Stromal cell of bone marrow (primary cell): Measurements from ENCODE around the gene TMEM255B.
A peak's percentile ranks its signal among the peaks of the same experiment; 100 is the strongest.

Experiments used
- DNase-seq: peaks from one replicate; pipeline ENCODE4 v3.0.0-alpha.2; 2012; ENCODE audit warnings: low read depth

TMEM255B gene

DNA sequence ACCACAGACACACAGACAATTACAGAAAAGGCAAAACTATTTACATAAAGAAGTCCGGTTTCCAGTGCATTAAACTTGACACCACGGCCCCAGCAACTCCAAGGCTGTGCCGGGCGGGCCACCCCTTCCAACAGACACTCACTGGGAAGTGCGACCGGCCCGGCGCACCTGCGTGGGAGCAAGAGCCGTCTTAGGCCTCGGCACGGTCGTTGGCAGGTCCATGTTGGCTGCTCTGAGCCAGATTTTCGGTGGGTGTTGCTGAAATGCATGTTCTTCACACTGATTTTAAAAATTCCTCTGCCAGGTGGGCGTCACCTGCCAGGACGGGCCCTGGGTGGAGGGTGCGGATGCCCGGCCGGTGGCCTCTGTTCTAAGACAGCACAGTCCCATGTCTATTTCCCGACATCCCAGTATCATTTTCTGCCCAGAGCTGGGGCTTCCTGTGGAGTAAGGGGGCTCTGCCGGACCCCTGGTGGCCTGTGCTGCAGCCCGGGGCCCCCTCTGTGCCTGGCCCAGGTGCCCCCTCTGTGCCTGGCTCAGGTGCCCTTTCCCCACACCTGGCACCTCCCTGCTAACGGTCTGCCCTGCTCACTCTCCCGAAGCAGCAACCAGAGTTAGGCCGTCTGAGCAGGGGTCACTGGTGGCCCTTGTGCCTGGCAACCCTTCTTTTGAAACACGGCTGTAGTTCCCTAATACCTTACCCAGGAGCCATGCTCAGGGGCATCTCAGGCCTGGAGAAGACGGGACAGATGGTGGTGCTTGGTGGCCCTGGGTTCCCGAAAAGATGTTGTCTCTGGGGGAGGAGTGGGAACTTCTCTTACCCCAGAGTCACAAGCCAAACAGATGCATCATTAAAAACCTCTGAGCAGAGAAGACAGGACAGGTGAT lies 9.2 kb downstream of the TMEM255B start:
- DNase-seq: no peak

DNA sequence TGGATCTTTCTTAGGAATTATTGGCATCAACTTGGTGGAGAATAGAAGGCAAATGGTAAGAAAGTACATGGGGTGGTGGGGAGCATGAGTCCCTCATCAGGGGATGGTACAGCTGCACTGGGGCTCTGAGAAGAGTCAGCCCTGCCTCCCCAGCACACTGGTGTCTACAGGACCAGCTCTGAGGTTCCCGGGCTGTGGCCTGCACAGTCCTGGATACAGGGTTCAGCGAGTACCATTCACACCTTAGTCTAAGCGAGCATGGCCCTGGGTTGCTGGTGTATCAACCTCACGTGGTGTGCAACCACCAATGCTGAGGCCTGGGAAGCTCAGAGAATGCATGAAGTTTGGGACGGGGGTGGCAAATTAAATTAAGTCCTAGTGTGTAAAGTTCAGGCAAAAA lies 10.1 kb downstream of the TMEM255B start:
- DNase-seq: no peak

DNA sequence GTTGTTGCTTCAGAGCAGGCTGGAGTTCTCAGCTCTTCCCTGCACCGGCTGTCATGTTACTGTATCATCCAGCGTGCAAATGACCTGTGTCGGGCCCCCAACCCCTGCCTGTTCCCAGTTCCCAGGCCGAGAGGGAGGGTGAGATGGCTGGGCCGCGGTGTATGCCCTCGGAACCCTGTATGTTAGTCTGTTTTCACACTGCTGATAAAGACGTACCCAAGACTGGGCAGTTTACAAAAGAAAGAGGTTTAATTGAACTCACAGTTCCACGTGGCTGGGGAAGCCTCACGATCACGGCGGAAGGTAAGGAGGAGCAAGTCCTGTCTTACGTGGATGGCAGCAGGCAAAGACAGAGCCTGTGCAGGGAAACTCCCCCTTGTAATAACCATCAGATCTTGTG lies 10.9 kb downstream of the TMEM255B start:
- DNase-seq: no peak

DNA sequence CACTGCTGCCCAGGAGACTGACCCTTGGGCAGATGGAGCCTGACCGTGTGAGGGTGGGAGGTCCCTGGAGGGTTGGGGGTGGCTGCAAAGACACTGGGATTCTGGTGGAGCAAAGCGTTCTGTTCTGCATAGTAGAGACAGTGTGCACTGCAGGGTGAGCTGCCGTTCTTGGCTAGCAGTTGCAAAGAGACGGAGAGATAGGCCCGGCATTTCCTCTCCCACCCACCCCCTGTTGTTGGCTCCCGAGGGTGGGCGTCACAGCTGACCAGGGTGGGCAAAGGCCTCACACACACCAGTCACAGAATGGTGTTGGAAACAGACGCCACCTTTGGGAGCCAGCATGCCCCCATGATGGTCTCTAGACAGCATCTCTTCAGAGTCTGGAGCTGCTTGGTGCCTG lies 11.4 kb downstream of the TMEM255B start:
- no peak for DNase-seq

DNA sequence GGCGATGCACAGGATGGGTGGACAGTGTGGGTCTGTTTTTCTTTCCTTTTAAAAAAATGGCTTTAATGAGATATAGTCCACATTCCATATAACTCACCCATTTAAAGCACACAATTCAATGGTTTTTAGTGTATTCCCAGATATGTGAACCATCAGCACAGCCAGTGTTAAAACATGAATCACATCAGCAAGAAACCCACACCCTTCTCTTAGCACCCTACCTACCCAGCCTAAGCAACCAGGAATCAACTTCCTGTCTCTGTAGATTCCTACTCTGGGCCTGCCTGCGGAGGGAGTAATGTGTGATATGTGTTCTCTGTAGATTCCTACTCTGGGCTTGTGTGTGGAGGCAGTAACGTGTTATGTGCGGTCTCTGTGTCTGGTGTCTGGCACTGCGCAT lies 11.9 kb downstream of the TMEM255B start:
- DNase-seq: no peak

DNA sequence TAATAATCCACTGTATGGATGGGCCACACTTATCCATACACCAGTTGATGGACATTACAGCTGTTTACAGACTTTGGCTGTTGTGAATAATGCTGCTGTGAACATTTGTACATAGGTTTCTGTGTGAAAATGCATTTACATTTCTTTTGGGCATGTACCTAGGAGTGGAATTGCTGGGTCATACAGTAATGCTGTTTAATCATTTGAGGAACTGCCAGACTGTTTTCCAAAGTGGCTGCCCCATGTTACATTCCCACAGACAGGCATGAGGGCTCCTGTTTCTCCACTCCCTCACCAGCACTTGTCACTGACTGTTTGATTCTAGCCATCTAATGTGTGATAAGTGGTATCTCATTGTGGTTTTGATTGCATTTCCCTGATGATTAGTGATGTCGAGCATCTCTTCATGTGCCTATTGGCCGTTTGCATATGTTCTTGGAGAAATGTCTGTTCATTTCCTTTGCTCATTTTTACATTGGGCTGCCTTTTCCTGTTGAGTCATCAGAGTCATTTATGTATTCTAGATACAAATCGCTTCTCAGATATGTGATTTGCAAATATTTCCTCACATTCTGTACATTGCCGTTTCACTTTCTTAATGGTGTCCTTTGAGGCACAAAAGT lies 12.8 kb downstream of the TMEM255B start:
- DNase-seq: no peak

DNA sequence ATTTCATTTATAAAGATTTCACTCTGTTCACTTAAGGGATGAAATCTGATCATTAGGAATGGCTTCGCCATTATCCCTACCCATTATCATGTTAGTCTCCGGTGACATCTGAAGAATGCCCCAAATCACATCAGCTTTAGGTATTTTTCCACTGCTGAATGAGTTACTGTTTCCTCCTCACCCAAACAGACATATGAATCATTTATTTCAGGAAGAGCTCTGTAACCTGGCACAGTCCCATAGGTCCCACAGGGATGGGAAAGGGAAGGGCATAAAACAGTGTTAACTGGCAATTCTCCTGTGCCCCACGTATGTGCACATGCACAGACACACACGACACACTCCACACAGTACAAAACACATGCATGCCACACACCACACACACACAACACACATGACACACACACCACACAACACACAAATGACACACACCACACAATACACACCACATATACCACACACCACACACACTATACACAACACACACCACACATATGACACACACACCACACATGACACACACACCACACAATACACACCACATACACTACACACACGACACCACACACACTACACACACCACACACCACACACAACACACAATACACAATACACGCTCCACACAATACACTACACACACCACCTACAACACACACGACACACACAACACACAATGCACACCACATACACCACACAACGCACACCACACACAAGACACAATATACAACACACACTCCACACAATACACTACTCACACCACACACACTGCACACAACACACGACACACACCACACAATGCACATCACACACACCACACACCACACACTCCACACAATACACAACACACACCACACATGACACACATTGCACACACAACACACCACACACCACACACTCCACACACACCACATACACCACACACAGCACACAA lies 15.4 kb downstream of the TMEM255B start:
- peak; percentile 81 for DNase-seq

DNA sequence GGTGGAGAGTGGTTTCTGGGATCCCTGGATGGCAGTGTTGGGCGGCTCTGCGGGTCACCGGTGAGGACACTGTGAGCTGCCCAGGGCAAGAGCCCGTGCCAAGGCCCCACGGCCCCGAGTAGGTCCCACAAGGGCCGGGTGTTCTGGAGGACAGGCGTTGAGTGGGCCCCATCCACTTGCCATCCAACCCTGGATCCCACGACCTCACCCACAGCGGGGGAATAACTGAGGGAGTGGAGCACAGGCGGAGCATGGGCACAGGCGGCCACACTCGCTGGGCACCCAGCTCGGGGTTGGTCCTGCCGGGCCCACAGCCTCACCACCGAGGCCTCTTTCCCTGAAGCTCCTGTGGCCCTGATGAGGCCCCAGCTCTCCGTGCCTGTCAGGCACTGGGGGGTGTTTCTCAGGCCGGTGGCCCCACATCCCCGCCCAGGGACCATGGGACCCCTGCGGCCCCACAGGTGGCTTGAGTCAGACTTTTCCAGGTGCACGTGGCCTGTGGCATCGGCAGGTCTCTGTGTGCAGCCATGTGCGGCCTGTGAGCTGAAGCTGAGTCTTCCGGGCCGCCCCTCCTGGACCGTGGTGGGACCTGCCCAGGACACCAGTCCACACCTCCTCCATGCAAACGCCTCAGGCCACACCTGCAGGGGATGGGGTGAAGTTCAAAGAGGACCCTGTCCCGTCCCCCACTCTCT lies 16.6 kb downstream of the TMEM255B start:
- DNase-seq: no peak

DNA sequence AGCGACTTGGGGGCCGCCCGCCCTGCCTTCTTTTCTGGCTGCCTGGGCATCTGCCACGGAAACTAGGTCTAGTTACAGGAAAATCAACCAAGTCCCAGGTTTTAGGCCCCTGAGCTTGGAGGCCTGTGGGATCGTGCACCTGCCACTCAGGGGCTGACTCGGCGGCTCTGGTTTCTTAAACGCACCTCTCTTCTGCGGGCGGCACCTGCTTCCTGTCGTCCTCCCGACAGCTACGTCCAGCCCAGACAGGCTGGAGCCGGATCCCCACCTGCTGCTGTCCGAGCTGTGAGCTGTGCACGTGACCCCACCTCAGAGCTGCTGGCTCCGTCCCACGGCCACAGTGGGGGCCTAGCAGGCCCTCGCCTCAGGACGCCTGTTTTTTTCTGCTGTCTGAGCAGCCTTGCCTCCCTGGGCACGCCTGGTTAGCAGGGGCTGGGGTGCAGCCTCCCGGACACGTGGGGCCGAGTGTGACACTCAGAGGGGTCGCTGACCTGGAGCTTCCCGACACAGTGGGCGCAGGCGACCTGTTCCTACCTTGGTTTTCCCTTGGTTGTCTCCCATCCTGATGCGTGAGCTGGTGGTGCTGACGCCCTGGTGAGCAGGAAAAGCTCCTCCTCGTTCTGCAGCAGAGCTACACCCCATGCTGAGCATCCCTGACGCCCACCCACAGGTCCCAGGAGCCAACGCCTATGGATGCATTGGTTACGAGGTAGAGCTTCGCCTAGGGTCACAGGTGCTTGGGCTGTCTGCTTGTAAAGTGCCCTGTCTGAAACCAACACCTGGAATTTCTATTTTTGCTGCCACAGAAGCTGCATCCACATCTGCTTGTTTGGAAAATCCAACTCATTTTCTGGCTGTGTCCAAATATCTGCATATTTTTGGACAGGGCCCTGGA lies 17.5 kb downstream of the TMEM255B start:
- DNase-seq: no peak

DNA sequence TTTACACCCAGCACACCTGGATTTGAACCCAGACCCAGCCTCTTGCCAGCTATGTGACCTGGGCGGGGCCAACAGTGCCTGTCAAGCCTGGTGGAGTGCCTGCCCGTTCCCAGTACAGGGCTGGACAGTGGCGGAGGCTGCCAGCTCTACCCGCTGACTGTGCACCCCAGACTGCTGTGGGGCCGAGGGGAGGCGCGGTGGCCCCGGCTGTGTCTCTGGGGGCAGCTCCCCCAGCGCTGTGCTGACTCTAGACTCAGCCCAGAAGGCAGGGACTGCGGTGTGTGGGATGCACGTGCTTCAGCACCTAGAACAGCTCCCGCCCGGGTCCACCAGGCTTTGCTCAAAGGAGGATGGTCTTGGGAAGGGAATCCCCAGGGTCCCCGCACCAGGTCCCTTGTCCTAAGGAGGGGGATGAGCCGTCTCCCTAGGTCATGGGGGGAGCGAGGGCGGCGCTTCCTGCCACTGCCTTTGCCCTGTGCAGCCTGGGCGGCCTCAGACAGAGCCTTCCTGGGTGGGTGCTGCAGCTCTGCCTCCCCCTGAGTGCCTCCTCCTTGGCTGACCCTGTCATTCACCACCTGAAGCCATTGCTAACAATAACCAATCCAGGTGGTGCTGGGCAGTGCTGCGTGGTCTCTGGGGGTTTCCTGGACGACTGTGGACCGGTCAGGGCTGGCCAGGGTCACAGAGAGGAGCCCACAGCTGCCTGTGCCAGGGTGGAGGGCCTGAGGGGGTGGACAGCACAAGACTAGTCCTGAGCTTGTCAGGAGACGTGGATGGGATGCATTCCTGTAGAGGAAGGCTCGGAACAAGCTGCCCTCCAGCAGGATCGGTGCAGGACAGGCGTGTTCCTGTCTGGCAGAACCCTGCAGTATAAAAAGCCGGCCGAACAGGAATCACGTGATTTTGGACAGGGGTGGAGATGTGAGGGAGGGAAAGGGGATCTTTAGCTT lies 18.6 kb downstream of the TMEM255B start:
- DNase-seq: no peak

DNA sequence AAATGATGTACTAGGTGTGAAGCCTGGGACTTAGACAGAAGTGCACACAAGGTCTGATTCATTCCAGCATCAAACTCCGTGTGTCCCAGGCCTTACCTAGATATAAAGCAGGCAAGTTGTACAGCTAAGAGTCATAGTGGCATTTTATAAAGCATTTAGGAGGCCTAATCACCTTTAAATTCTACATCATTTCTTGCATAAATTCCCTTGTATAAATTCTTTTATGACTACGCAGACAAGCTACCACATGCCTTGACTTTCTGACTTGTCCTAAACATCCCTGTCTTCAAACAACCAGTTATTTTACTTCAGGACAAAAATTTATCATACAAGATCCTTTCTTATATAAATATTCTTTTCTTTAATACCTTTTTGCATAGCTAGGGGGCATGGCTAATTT lies 22.5 kb downstream of the TMEM255B start:
- DNase-seq: no peak

DNA sequence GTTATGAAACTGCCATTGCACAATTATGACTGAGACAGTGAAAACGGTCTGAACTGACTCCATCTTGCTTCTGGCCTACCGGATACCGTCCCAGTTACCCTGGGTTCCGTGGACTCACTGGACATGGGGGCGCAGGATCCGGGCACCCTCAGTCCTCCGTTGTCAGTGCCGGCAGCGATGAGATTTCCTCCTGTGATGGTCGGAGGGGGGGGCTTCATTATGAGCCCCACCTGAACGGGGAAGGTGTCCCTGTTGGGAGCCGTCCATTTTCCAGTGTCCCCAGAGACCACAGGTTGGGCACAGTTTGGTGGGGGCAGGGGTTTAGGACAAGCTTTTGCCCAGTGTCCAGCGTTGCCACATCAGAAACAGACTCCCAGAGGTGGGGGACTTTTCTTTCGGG lies 23.4 kb downstream of the TMEM255B start:
- DNase-seq: no peak

DNA sequence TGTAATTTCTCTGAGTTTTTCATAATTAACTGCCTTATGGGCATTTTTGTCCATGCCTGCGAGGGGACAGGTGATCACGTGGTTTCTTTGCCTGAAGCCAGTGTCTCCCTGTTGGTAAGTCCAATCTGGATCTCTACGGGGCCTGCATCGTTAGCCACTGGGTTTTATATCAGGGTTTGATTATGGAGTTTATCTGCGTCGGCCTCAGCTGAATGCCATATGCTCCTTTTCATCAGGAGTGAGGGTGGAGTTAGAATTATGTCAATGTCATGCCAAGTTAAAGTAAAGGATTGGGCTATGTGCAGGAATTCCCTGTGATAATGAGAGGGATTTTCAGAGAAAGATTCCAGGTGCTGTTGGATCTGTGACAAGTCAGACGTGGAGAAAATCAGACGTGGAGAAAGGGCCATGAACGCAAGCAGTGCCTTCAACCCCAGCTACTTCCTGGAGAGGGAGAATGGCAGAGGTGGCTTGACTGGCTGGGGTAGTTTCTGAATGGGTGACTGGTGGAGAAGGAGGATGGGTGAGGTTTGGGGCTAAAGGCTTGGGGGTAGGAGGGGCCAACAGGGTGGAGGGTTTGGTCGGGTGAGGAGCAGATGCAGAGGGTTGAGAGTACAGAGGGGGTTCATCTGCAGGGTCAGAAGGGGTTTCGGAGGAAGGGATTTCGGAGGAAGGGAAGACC lies 24.3 kb downstream of the TMEM255B start:
- no peak for DNase-seq

DNA sequence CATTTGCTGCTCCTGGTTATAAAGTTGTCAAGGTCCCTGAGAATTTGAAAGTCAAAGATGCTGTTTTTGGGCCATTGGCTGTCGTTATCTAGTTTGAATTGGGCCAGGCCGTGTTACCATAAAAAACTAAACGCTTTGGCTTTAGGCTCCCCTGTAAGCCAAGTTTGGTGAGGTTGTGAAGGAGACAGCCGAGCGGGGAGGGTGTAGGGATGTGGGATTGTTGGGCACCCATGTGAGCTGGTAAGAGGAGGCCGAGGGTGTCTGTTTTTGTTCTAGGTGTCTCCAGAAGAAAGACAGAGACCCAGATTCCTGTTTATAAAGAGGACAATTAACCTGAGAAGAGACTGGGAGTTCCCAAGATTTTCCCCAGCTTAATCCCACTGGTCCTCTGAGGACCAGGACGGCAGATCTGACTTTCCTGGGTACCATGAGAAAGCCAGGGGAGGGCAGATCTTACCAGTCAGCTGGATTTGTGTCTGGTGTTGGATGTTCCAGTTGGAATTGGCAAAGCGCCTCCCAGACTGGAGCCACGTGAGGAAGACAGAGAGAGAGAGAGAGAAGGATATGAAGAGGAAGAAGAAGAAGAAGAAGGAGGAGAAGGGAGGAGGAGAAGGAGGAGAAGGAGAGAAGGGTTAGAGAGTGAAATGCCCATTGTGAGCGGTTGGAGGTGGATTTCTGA lies 25.1 kb downstream of the TMEM255B start:
- DNase-seq: no peak

DNA sequence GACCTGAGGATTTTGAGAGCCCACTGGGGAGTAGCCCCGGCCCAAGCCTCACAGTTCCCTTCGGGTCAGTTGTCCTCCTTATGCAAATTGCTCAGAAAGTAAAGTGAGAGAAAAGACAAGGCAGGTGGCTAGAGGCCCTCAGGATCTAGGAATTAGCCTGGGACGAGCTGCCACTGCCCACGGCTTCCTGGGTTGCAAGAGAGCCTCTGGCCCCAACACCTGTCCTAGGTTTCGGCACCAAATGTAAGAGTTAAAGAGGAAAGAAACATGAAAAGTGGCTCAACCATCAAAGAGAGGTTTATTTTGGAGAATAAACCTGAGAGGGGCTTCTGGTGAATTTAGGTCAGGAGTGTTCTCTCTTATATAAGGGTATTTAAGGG lies 25.6 kb downstream of the TMEM255B start:
- no peak for DNase-seq

DNA sequence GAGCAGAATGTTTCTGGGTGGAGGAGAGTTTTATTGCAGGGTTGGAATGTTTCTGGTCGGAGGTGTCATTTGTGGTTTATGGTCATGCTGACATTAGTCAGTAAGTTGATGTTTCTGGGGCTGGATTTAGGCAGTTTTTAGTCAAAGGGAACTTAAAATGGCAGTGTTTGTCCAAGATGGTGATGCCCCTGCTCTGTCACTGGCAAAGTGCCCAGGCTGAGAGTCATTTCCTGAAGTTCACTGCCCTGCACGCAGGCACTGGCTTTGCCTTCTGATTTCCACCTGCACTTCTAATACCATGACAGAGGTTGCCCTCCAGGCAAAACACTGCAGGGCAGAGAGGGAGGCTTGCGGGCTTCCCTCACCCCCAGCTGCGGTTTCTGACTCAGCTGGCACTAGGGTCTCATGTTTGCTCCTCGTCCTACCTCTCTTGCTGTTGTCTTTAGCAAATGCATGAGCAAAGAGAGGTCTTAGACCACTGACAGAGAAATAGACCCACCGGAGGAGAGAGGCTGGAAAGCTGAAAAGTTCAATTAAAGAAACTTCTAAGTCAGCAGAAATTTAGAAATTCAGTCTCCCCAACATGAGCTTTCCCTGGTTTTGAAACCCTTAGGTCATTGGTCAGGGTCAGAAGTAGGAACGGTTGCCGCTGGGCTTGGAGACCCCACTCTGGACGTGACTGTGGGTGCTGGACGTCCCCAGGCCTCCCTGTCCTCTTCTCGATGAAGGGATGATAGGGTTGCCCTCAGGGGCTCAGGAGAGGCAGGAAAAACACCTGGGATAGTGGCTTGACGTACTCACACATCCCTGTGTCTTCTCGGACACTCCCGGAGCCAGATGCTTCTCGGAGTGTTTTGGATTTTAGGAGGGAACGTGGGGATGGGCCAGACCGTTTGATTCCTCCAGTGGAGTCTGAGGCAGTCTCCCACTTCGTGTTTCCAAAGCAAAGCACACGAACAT lies 26.3 kb downstream of the TMEM255B start:
- DNase-seq: peak; percentile 84

DNA sequence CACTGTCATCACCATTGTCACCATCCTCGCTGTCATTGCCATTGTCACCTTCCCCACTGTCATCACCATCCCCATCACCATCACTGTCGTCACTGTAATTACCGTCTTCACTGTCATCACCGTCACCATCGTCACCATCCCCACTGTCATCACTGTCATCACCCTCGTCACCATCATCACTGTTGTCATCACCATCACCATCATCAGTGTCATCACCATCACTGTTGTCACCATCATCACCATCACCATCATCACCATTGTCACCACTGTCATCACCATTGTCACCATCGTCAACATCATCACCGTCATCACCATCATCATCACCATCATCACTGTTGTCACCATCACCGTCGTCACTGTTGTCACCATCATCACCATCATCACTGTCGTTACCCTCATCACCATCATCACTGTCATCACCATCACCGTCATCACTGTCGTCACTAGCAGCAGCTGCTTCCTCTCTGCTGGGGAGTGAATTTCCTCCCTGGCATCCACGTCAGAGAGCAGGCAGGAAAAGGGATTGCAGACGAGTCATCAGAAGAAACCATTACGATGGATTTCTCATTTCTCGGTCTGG lies 27.3 kb downstream of the TMEM255B start:
- DNase-seq: no peak
